Putamen (tissue), 1 donor: ENCODE data around the gene PPP2R2C.

Source experiments
- DNase-seq: peaks from one replicate; pipeline ENCODE4 v3.0.0-alpha.2; 2016; ENCODE audit warnings: low spot score

The PPP2R2C gene

DNA sequence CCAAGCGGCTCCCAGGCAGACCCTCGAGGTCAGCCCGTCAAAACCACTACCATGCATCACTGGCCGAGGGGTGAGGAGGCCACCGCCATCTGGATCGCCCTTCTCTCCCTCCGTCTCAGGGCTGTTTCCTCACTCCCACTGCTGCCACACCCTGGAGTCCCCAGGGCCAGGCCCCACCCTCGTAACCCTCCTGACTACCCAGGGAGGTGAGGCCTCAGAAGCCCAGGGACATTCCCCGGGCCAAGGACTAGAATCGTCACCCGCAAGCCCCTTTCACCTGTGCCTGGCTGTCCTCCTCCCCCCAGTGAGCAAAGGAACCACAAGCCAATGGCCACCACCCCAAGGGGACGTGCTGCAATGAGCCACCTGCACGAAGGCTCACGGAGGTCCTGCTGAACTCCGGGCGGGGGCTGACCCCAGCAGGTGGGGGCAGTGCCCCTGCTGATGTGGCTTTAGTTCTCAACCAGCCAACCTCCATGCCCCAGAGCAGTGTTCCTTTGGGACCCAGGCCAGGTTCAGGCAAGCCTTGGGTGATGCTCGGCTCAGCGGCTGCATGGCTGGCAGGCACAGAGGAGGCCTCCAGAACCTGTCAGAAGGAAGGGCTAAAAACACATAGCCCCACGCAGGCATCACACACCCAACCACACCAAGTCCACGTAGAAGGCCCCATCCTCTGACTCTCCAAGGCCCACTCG lies 23.8 kb downstream of the PPP2R2C start:
- no peak for DNase-seq

DNA sequence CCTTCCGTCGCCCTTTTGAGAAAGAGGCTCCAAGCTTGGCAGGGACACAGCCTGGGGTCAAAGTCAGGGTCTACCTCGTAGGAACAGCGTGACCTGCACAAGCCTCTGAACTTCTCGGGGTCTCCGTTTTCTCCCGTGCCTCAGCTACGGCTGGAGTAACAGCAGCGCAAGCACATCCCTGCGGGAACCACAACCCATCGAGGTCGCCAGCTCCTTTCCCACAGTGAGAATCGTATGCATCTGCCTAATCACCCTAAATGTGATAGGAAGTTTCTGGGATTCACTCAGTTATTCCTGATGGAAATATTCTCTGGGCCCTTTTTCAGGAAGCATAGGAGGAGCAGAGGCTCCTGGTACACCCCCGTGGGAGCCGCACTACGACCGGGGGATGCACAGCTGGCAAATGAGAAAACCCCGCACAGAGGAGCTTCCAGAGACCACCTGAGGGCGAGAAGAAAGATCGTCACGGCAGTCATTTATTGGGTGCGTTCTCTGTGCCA lies 24.7 kb downstream of the PPP2R2C start:
- no peak for DNase-seq

DNA sequence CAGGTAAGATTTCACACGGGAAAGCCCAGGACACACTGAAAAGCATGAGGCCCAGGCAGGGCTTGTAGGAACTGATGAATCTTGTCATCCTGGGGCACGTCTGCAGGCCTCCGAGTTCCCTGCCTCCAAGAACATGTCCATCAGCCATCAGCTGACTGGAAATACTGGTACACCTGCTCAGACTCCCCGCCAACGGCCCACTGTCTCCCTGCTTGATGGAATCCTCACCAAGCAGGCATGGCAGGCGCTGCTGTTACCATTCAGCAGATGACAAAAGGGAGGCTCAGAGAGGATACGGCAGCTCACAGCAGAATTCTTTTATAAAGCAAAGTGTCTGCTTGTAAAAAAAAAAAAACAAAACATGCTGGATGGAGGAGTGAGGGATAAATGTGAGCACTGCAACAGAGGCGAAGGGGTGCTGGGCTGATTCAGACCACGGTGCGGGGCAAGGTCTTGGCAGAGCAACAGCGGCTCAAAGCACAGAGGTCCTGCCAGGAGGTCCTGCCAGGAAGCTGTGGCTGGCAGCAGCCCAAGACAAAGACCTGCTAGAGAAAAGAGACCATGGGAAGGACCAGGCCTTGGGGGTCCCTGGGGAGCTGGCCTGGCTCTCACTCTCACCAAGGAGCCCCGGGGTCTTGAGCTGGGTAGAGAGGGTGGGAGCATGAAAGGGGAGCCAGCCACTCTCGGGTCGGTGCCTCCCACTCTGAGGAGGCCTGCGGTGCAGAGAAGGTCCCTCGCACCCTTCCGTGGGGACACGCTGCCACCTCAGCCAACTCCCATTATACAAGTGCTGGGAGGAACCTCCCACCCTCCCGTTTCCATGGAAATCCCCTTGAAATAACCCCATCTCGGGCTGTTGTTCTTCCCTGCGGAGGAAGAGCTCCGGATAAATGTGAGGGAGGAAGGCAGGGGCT lies 25.6 kb downstream of the PPP2R2C start:
- peak; percentile 85 for DNase-seq

DNA sequence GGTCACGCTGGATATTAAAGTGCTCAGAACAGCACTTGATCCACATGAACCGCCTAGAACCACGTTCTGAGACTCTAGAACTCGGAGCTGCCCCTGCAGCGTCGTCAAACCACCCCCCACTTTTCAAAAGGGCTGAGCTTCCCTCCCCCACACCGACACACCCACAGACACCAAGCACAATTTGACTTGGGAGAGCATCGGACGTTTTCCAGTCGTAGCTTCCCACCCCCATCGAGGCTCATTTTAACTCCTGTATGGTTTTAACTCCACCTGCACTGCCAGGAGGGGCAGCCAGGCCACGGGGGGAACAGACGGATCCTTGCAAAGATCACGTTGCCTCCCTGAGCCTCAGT lies 26.3 kb downstream of the PPP2R2C start:
- no peak for DNase-seq

DNA sequence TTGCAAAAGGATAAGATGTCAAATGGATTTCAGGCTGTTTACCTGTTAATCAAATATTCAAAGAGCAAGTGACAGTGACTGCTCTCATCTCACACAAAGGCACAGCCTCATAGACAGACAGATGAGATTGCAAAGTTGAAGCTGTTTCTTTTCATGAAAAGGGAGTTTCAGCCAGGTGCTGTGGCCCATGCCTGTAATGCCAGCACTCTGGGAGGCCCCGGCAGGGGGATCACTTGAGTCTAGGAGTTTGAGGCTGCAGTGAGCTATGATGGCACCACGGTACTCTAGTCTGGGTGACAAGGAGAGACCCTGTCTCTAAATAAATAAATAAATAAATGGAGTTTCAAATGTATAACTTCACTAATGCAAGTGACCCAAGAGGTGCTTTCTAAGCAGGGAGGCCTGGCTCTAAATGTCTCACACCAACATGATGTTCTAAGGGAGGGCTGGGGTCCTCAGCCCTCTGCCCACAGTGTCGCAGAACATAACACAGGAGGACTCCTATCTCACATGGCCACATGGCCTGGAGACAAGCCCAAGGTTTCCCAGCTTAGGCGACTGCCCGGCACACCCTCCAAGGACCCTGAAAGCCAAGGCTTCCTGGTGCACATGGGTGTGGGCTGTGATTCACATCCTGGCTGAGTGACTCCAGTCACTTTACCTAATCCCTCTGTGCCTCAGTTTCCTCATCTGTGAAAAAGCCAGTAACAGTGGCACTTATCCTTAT lies 26.8 kb downstream of the PPP2R2C start:
- DNase-seq: no peak

DNA sequence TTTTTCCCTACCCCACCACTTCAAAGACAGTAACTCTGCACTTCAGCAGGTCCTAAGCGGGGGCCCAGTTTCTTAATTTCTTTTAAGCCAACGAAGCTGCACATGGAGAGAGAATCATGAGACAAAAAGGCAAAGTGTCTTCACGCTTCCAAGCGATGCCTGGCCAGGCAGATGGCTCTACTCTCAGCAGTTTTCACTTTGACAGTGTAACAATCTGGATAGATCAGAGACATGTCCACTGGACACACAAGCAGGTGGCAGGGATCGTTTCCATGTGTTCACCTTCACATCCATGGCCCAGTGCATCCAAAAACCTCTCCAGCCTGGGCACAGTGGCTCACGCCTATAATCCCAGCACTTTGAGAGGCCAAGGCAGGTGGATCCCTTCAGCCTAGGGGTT lies 27.8 kb downstream of the PPP2R2C start:
- no peak for DNase-seq

DNA sequence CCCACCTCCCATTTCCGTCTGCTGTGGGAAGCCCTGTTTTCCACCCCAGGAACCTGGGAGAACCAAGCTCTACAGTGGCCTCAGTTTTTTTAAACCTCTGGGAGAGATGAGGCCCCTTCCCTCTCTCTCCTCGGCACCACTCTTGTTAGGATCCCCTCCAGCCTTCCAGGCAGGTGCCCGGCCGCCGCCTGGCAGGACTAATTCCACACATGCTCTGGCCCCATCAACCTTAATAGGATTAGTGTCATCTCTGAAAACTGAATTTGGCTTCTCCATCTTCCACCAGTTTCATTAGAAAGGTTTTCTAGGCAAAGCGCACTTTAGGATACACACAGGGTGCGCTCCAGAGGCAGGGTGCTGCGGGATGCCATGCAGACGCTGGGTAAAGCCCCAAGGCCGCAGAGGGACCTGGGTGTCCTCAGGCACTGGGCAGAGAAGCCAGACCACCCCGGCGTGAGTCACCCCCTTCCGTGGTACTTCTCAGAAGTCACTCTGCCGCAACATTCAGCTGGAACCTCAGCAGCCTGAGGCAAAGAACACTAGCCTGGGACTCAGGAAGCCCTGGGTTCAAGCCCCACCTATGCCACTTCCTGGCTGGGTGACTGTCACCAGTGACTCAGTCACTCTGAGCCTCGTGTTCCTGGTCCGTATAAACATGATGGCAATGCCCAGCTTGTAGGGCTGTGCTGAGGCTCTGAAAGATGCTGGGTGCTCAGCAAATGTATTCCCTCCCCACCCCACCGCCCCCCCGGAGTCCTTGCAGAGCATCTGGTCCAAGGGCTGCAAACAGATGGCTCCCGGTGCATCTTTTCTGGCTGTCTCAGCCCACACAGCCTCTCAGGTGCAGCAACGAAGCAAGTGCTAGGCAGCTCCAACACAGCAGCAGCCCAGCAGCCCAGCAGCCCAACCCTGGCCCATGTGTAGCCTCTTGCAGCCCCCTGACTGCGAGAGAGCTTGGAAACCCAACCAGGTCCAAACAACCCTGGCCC lies 29.1 kb downstream of the PPP2R2C start:
- no peak for DNase-seq

DNA sequence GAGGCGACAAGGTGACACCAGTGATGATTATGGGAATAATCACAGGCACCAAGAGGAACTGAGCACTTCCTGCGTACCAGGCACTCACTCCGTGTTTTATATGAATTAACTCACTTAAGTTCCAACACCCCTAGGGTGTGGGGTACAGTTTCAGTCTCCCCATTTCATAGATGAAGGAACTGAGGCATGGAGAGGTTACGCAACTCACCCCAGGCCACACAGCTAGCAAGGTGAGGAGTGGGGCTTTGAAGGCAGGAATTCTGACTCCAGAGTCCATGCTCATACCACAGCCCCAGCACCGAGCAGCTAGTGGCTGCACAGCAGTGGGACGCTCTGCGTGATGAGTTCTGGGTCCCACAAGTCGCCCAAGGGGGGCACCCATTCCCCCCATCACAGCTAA lies 29.9 kb downstream of the PPP2R2C start:
- DNase-seq: no peak

DNA sequence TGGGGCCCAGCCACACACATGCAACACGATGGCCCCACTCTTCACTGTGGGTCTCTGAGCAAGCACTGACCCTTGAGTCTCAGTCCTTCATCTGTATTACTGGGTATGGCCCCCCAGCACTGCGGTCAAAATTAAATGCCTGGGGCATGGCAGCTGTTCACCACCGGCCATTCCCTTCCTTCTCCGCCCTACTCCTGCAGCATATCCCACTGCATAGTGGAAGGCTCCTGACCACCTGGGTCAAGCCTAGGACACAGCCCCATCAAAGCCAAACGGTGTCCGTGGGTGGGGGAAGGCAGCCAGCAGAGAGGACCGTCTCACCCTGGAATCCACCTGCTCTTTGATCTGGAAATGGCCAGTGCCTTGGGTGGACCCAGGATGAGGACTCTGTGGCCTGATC lies 30.7 kb downstream of the PPP2R2C start:
- DNase-seq: no peak

DNA sequence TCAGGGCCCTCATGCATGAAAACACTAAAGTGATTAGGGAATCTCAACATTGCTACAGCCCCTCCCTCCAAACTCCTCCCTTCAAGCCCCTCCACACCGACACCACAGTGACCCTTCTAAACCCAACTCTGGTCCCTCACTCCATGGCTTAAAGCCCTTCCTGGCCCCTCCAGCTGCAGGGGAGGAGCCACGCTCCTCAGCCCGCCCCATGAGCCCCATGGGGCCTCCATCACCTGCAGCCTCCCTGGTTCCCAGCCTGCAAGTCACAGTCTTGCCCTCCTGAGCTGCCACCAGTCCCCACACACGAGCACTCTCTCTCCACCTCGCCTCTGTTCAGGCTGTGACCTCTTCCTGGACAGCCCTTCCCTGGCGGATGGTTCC lies 31.2 kb downstream of the PPP2R2C start:
- no peak for DNase-seq

DNA sequence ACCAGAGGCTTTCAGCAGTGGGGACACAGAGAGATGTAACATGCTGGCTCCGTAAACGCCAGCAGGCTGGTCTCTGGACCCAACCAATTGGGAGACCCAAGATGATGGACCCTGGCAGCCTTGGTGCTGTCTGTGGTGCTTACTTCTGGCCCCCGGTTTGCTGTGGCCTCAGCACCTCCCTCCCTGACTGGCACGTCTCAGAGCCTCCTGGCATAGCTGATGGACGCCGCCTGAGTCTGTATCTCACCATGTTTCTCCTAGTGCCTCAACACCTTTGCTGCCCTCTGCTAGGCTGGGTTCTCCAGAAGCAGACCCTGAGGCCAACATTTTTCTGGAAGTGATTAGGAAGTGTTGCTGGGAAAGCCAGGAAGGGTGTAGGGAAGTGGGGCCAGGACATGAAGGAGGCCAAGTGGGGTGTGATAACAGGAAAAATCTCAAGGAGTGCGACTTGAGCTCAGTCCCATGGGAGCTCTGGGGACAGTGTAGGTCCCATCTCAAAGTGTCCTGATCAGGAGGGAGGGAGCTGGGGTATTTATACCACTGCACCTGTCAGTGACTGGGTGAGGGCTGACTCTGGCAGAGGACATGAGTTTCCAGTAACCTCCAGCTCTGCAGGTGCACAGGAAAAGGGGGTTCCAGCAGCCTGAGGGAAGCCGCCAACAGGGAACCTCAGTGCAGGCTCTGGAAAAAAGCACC lies 31.8 kb downstream of the PPP2R2C start:
- no peak for DNase-seq

DNA sequence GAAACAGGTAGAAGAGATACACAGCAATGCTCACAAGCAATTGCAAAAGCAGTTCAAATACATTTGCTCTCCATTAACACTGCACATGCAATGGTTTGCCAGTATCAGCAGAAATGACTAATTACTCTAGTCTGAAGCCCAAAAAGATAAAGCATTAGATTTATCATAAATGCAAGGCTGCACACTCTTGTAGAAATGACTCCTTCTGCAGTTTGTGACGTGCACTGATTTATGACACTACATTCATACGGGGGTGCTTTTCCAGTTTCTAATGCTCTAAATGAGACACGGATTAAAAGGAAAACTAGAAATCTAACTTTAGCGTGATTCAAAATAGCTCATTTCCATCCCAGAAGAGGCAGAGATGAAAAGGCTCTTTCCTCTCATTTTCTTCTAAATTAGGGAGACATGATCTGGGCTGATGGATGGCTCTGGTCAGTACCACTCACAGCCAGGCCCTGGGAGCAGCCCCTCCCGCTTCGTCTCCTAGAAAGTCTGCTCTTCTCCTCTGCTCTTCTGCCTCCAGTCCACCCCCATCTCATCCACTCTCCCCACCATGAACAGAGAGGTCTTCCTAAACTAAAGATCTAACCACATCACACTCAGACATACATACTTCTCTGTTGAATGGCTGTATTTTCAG lies 33.2 kb downstream of the PPP2R2C start:
- peak; percentile 66 for DNase-seq

DNA sequence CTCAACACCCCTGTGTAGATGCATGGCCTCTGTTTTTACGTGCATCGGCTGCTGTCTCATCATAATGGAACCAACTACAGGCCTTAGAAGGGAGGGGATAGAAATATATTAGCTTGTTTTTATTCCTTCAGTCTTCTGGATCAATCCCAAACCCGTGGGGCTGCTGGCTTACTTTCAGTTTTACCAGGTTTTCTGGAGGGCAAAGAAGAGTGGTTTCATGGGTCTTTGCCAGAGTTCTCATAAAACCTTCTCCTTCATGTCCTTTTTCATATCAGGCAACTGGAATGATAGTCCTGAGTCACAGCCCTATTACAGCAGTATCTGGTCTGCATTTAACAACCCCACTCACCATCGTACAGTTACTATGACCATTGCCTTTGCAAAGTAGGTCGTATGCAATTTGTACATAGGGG lies 34.6 kb downstream of the PPP2R2C start:
- no peak for DNase-seq

DNA sequence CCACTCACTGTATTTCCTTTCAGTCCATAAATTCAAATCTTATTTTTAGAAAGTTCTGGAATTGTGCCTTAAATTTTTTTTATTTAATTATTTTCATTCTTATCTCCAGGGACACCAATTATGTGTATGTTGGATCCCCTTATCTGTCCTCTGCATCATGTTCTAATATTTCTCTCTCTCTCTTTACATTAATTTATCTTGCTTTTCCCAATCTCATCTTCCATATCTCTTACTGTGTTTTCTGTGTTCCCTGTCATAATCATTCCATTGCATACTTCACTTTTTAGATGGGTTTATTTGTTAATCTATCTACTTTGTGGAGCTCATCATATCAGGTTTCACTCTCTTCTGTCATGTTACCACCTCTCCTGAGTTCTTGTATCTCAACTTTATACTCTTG lies 37.4 kb downstream of the PPP2R2C start:
- no peak for DNase-seq

DNA sequence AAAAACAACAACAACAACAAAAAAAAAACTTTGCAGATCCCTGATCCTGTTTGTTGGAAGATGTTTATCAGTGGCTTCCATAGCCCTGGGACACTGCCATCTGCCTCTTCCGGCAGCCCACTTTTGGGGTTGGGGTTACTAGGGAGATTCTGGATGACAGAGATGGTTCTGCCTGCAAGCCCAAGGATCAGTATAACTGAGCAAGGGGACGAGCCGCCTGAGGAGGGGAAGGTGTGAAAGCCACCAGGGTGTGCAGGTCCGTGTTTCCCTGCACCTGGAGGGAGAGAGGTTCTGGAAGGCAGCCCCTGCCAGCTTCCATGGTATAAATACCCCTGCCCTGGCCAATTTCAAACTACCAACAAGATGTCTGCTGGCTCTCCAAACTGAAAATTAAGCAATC lies 41.5 kb downstream of the PPP2R2C start:
- DNase-seq: no peak

DNA sequence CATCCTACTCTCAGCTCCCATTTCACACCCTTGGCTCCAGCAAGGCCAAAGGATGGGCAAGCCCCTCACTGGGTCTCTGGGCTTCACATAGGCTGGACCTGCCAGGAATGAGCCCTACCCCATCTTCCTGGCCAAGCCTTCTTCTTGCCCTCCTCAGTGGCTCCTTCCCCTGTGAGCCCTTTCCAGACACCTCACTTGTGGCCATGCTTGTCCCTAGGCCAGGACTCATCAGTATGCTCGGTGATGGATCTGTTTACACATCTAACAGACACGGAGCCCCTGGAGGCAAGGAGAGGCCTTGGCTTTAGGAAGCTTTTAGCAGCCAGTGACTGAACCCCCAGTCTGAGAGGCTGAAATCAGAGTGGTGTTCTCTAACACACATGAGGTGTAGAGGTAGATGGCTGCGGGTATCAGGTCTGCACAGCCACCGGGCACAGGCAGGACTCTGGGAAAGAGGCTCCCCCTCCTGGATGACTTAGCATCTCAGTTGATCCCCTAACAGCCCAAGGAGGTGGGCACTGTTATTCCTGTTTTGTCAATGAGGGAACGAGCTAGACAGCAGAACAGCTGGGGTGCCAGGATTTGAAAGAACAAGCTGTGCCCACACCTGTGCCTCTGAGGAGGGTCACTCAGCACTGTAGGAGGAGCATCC lies 44.8 kb downstream of the PPP2R2C start:
- no peak for DNase-seq

DNA sequence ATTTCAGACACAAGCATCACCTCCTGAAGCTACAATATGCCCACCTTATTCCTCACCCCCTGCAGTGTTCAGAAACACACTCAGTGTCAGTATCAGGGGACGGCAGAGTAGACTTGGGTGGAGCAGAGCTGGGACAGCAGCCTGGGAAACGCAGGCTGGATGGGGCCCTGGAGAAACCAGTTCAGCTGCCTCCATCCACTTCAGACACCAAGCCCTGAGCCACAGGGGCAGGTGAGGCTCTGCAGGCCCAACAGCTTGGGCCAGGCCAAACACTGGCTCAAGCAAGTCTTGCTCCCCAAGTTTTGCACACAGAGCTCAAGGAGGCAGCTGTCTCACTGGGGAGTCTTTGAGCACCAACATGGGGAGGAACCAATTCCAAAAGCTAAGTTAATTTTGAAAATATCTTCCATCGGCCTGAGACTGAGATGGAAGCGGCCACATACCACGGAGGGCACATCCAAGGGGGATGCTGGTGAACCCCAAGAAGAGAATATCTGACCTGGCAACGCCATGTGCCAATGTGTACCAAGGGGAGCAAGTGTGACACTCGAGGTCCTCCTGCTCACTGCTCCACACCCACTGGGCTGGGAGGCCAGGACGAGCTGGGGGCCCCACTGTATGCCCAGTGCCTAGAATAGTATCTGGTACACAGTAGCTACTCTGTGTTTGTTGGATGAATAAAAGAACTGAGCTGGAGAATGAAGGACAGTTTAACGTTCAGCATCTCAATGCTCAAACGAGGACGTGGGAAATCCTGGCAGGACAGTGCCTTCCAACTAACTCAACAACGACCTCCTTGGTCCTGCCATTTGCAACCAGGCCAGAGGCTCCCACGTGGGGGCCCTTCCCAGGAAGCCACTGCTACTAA lies 45.6 kb downstream of the PPP2R2C start:
- DNase-seq: no peak

DNA sequence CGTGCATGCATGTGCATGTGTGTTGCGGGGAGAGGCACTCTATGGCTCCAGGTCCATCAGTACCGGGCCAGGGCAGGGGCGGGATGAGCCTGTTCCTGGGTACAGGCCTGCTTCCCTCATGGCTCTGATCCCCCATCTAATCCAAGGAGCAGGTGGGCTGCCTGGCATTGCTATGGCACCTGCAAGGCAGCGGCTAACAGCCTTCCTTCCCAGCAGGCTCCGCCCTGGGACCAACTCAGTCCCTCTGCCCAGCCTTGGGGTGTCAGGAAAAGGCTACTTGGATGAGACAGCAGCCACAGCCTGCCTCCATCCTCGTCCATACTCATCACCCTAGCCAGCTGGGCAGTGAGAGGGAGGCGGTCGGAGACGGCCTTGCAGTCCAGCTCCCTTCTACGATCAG lies 46.5 kb downstream of the PPP2R2C start:
- DNase-seq: no peak

DNA sequence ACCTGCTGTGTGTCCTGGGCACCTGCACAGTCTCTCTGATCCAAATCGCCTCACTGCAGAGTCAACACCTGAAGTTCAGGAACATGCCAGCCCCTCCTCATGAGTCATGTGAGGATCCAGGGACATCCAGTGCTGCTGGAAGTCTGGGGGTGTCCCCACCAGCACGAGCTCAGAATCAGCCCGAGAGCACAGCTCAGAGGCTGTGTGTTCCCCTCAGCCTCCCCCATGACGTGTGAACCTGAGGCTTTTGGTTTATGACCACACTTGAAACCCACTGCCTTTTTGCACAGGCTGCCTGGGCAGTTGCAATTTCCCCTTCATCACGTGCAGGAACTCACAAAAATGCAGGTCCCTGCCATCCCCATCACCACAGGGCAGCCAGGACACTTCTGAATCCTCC lies 47.1 kb downstream of the PPP2R2C start:
- no peak for DNase-seq
